Stimulated activated memory B cell treated with anti-CD40 and anti-IgM and Interleukin-4, amounts not matched to agents 10 μg/mL and 1 μg/mL and 100 μg/mL, for 72 hours (primary cell): Measurements from ENCODE around the gene EHD4.
A peak's percentile ranks its signal among the peaks of the same experiment; 100 is the strongest.

Source experiments
- ATAC-seq: fragments of 150-1000 bp; cut with Tn5 transposase; 2 replicates; pipeline ENCODE4 v1.10.0; 2021
- H3K27ac Mint-ChIP-seq: one replicate; pipeline ENCODE4 v1.8.0; 2022; ENCODE audit warnings: mild to moderate bottlenecking, mixed read lengths
- H3K27me3 Mint-ChIP-seq: one replicate; pipeline ENCODE4 v1.8.0; 2022; ENCODE audit warnings: mixed read lengths
- H3K36me3 Mint-ChIP-seq: one replicate; pipeline ENCODE4 v1.8.0; 2022; ENCODE audit warnings: mixed read lengths
- H3K4me1 Mint-ChIP-seq: one replicate; pipeline ENCODE4 v1.8.0; 2022; ENCODE audit warnings: mixed read lengths
- H3K4me3 Mint-ChIP-seq: one replicate; pipeline ENCODE4 v1.8.0; 2022; ENCODE audit warnings: mild to moderate bottlenecking, moderate library complexity, mixed read lengths
- H3K9me3 Mint-ChIP-seq: one replicate; pipeline ENCODE4 v1.8.0; 2022; ENCODE audit warnings: mixed read lengths

The EHD4 gene

DNA sequence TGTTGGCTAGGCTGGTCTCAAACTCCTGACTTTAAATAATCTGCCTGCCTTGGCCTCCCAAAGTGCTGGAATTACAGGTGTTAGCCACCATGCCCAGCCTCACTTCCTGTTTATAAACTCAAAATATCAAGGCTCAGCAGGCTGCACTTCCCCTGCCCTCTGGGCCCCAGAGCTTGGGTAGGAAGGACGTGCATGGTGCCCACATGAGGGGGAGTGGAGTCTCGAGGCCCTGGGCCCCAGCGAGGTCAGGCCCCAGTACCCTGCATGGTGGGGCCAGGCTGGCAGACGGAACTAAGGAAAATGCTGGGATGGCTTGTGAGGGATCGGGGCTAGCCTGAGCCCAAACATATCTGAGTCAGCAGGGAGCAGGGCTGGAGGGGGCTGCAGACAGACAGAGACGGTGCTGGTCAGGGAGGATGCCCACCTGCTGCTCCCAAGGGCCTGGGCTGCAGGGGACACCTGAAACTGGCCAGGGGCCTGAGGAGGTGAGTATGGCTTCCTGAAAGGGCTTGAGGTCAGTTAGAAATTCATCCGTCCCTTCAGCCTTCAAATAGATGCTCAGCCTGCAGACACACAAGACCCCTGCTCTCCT is 83.6 kb downstream of the EHD4 start:
- H3K27me3 Mint-ChIP-seq = no peaks in the 10 kb centered on the region
- H3K4me3 Mint-ChIP-seq = peak overlapping the region; percentile 14
- H3K36me3 Mint-ChIP-seq = no peaks in the 10 kb centered on the region
- no peak for ATAC-seq
- H3K27ac Mint-ChIP-seq = peak overlapping the region; percentile 70
- peaks cover 50% of the 10 kb centered on the region for H3K4me1 Mint-ChIP-seq
- no peaks in the 10 kb centered on the region for H3K9me3 Mint-ChIP-seq

DNA sequence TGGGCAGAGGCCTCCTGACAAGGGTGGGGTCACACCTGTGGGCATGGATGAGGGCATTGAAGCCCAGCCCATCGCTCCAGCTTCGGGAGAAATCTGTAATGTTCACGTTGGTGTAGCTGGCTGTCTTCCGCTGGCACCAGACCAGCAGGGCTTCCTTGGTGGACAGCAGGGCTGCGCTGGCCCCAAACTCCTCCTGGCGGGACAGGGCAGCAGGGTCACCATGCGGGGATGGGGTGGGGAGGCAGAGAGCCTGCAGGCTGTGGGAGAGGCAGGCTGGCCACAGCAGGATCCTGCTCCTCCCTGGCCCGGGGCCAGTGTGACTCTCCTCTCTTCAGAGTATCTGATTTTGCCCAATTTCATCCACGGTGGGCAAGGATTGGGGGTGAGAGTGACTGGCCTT is 84.5 kb downstream of the EHD4 start:
- Mint-ChIP-seq H3K4me1 (peaks cover 49% of the 10 kb centered on the region), H3K9me3 (no peaks in the 10 kb centered on the region), H3K36me3 (no peaks in the 10 kb centered on the region), H3K27me3 (no peaks in the 10 kb centered on the region), H3K27ac (peak overlapping the region; percentile 40), H3K4me3 (no peak overlapping the region)
- ATAC-seq = no peak

DNA sequence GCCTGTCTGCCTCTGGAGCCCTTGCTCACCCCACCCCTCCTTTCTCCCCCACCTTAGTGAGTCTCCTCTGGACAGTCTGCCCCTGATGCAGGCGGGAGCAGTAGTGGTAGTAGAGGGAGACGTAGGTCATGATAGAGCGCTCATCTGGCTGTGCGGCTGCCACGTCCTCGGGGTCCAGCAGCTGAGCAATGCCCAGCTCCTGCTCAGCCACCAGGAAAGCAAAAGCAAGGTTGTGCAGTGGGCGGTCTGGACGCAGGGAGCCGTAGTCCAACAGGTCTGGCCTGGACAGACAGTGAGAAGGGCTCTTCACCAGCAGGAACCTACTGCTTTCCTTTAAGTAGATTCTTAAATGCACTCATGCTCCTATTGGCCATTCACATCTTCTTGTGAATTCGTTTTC is 85.2 kb downstream of the EHD4 start:
- peaks cover 47% of the 10 kb centered on the region for H3K4me1 Mint-ChIP-seq
- H3K27me3 Mint-ChIP-seq = no peaks in the 10 kb centered on the region
- H3K4me3 Mint-ChIP-seq = no peak overlapping the region
- no peaks in the 10 kb centered on the region for H3K9me3 Mint-ChIP-seq
- peak overlapping the region; percentile 40 for H3K27ac Mint-ChIP-seq
- H3K36me3 Mint-ChIP-seq = no peaks in the 10 kb centered on the region
- no peak for ATAC-seq

DNA sequence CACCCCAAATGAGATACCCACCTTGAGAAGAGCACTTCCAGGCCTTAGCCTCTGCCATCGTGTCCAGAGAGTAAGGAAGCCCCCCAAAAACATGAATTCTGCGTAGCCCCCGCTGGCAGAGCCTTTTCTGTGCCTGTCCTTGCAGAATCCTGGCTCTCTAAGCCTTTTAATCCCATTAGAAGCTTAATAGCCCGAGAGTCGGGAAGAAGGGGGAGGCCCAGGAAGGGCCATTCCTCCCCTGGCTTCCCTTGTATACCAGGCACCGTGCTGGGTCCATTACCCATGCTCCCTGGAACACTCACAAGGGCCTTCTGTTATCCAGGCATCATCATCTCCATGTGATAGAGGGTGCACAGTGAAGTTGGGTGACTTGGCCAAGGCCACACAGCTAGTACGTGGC is 85.6 kb downstream of the EHD4 start:
- Mint-ChIP-seq H3K4me1 (peaks cover 45% of the 10 kb centered on the region), H3K36me3 (no peaks in the 10 kb centered on the region), H3K27ac (peak overlapping the region; percentile 40), H3K9me3 (no peaks in the 10 kb centered on the region), H3K4me3 (no peak overlapping the region), H3K27me3 (no peaks in the 10 kb centered on the region)
- ATAC-seq = no peak

DNA sequence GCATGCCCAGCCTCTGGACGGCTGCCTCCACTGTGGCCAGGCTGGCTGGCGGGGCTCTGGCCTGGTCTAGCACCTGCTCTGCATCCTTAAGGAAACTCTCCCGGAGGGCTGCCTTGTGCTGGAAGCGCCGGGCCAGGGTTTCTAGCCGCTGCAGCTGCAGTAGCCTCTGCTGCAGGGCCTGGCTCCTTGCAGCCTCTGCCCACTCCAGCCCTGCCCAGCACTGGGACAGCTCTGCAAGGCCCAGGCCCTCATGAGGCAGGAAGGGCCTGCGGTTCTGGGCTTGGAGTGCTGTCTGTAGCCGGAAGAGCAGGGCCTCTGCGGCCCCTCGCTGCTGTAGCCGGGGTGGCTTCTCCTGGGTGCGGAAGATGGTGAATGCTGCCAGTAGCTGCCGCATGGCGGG is 86.5 kb downstream of the EHD4 start:
- Mint-ChIP-seq H3K27me3 (peaks cover 8% of the 10 kb centered on the region), H3K27ac (no peak overlapping the region), H3K36me3 (no peaks in the 10 kb centered on the region), H3K9me3 (no peaks in the 10 kb centered on the region), H3K4me3 (no peak overlapping the region), H3K4me1 (peaks cover 52% of the 10 kb centered on the region)
- no peak for ATAC-seq

DNA sequence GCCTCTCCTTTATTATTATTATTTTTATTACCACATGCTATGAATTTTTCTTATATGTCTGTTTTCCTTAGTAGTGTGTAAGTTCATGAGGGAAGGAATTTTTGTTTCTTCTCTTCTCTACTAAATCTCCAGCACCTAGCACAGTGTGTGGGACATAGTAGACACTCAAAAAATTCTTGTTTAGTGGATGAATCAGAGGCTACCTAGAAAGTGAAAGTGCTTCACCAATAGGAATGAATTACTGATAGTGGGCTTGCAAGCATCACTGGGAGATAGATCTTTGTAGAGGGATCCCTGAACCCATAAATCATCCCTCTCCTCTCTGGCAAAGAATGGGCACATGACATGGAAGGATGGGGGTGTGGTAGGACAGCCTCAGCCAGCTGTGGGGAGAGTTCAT is 87.0 kb downstream of the EHD4 start:
- Mint-ChIP-seq H3K4me3 (no peak overlapping the region), H3K36me3 (no peaks in the 10 kb centered on the region), H3K9me3 (no peaks in the 10 kb centered on the region), H3K27me3 (peaks cover 13% of the 10 kb centered on the region), H3K4me1 (peaks cover 56% of the 10 kb centered on the region), H3K27ac (no peak overlapping the region)
- ATAC-seq = no peak

DNA sequence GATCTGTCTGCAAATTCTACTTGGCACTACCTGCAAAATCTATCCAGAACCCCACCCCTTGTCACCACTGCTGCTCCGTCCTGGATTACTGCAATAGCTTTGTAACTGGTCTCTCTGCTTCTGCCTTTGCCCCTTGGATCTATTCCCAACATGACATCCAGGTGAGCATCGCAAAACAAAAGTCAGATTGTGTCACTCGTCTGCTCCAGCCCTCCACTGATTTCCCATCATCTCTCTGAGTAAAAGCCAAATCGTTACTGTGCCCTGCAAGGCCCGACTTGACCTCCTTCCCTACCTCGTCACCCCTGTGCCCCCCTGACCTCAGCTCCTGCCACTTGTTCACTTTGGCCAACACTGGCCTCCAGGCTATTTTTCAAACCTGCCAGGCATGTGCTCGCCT is 87.9 kb downstream of the EHD4 start:
- Mint-ChIP-seq H3K27ac (no peak overlapping the region), H3K4me3 (no peak overlapping the region), H3K9me3 (no peaks in the 10 kb centered on the region), H3K27me3 (peaks cover 22% of the 10 kb centered on the region), H3K36me3 (no peaks in the 10 kb centered on the region), H3K4me1 (peaks cover 53% of the 10 kb centered on the region)
- no peak for ATAC-seq

DNA sequence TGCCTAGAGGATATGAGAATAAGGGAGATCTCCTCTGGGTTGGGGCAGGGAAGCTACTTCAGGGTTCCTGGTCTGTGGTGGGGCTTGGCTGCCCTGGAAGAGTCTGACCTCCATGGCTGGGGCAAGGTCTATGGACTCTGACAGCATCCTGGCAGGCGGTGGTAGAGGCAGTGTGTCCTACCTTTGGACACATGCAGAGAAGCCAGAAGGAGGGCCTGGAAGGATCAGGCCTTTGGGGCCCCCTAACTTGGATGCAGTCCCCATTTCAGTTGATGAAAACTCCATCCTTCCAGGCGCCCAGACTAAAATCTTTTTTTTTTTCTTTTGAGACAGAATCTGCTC is 88.9 kb downstream of the EHD4 start:
- Mint-ChIP-seq H3K9me3 (no peaks in the 10 kb centered on the region), H3K27ac (no peak overlapping the region), H3K4me1 (peaks cover 43% of the 10 kb centered on the region), H3K36me3 (no peaks in the 10 kb centered on the region), H3K27me3 (peaks cover 32% of the 10 kb centered on the region), H3K4me3 (no peak overlapping the region)
- no peak for ATAC-seq

DNA sequence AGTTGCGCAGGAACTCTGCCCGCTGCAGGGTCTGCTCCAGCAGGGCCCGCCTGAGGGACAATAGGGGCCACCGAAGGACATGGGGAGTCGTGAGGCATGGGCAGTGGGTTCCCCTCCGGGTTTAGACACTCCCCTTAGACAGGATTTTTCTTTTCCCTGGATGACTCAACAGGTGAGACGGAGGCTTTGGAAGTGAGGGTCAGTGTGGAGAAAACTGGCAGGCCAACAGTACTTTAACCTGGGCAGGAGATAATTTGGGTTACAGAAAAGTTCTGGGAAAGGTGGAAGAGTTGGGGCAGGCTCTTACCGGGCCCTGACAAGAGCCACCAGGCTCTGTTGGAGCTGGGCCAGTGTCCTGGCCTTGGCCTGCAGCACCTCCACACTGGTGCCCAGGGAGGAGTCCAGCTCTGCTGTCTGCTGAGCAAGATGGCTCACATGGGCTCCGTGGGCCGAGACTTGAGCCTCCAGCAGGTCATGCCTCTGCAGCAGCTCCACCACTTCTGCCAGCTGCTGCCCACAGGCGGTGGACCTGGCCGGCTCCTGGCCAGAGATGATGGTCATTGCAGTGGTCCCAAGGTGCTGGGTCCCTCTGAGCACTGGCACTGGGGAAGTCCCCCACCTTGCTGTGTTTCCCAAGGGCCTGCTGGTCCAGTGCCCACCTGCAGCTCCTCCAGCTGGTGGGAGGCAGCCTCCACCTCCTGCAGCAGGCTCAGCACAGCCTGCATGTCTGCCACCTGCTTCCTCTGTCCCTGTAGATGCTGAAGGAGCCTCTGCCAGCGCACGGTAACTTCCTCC is 89.5 kb downstream of the EHD4 start:
- peaks cover 38% of the 10 kb centered on the region for H3K4me1 Mint-ChIP-seq
- H3K27ac Mint-ChIP-seq = no peak overlapping the region
- ATAC-seq = no peak
- peaks cover 35% of the 10 kb centered on the region for H3K27me3 Mint-ChIP-seq
- no peak overlapping the region for H3K4me3 Mint-ChIP-seq
- no peaks in the 10 kb centered on the region for H3K9me3 Mint-ChIP-seq
- no peaks in the 10 kb centered on the region for H3K36me3 Mint-ChIP-seq

DNA sequence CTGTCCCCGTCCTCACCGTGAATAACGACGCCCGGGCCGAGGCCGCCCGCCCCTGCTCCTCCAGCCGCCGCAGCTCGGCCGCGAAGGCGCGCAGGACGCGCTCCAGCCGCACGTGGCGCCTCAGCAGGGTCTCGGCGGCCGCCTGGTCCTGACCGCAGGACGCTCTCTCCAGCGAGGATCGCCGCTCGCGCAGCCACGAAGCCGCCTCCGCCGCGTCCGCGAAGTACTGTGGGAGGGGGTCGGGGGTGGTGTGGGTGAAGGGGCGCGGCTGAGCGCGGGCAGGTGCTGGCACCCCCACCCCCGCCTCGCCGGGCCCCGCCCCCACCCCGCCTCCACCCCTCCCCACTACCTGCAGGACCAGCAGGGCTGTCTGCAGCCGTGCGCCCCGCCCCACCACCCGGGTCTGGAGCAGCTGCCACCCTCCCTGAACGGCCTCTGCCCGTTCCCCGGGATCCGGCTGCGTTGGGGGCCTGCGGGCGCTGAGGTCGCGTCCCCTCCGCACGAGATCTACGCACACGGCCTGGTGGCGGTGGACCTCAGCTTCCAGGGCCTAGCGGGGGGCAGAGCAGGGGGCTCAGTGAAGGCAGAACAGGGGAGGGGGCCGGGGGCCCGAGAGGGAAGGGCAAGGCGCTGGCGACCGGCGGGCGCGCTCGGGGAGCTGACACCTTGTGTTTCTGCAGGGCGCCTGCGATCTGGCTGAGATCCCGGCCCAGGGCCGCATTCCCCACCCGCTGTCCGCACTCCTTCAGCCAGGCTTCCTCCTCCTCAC is 90.3 kb downstream of the EHD4 start:
- Mint-ChIP-seq H3K9me3 (no peaks in the 10 kb centered on the region), H3K4me3 (no peak overlapping the region), H3K4me1 (peaks cover 30% of the 10 kb centered on the region), H3K27me3 (peaks cover 35% of the 10 kb centered on the region), H3K27ac (no peak overlapping the region), H3K36me3 (no peaks in the 10 kb centered on the region)
- no peak for ATAC-seq

DNA sequence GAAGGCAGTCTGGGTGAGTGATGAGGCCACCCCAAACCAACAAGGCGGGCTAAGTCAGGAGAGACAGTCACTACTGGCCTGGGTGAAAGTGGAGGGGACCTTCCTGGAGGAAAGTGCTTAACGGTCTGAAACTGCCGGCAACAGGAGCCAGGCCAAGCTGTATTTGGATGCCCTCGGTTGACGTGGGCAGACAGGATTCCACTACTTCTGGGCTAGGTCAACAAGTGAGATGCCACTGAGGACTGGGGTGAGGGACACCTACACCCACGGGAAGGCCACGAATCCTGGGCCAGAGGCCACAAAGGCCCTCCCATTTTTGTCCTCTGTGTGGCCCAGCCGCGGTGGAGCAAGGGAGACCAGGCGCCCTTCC is 90.8 kb downstream of the EHD4 start:
- Mint-ChIP-seq H3K4me1 (peaks cover 29% of the 10 kb centered on the region), H3K4me3 (peak overlapping the region; percentile 18), H3K36me3 (no peaks in the 10 kb centered on the region), H3K9me3 (no peaks in the 10 kb centered on the region), H3K27me3 (peaks cover 35% of the 10 kb centered on the region), H3K27ac (peak overlapping the region; percentile 19)
- no peak for ATAC-seq

DNA sequence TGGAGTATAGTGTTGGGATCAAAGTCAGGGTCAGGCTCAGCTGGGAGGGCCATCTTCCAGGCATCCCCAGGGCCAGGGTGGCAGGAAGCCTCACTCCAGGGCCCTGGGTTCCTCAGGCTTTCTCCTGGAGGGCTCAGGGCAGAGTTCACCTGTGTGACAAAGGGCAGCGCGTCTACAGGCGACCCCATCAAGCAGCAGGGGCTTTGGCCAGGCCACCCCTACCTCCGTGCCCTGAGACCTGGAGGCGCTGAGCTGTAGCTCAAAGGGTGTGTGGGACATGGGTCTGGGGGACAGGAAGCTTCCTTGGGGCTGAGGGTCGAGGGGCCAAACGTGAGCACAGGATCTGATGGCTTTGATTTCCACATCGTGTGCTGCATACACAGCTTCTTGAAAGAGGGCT is 91.3 kb downstream of the EHD4 start:
- Mint-ChIP-seq H3K36me3 (no peaks in the 10 kb centered on the region), H3K27me3 (peaks cover 40% of the 10 kb centered on the region), H3K4me3 (peak overlapping the region; percentile 18), H3K27ac (peak overlapping the region; percentile 19), H3K9me3 (no peaks in the 10 kb centered on the region), H3K4me1 (peaks cover 32% of the 10 kb centered on the region)
- no peak for ATAC-seq

DNA sequence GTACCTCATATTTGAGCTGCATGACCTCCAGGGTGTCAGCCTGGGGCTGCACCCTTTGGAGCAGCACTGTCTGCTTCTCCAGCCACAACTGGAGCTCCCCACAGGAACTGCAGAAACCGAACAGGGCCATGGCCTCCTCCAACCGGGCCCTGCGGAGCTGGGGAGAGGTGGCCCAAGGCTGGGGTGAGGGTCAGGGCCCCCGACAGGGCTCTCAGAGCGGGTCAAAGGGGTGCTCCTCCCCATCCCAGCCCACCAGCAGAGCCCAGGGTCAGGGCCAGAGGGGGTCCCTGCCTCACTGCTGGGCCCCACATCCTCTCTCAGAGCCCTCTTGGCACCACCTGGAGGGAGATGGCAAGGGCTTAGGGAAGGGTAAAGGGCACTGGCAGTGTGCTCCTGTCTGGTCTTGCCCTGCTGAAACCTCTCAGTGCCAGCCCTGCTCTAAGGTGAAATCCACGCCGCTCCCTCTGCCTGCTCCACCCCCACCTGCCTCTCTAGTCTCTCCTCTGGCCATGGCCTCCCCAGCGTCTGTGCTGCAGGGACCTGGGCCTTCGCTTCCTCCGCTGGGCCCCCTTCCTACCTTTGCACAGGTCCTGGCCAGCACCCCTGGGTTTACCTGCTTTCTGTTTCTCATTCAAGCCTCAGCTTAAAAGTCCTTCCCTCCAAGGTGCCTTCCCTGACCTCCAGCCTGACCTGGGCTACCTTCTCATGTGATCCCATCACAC is 92.0 kb downstream of the EHD4 start:
- H3K27ac Mint-ChIP-seq = no peak overlapping the region
- peaks cover 48% of the 10 kb centered on the region for H3K27me3 Mint-ChIP-seq
- no peak for ATAC-seq
- peaks cover 37% of the 10 kb centered on the region for H3K4me1 Mint-ChIP-seq
- H3K9me3 Mint-ChIP-seq = no peaks in the 10 kb centered on the region
- H3K36me3 Mint-ChIP-seq = no peaks in the 10 kb centered on the region
- H3K4me3 Mint-ChIP-seq = no peak overlapping the region

DNA sequence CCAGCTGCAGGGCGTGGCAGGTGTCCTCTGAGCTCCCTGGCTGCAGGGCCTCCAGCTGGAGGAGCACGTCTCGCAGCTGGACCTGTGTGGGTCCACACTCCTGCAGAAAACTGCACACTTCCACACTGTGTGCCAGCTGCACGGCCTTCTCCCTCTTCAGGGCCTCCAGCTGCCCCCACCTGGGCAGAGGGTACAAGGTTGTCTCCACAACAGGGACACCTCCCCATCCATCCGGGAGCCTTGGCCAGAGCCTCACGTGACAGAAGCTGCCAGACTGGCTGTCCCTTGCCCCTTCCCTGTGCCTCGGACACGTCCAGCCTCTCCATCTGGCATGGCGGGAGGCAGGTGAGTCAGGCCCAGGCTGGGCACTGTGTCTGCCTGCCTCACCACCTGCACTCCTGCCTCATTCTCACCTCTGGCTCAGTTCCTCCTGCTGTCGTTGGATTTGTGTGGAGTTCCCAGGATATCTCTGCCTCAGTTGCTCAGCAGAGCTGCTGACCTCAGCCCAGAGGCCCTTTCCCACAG is 93.0 kb downstream of the EHD4 start:
- Mint-ChIP-seq H3K9me3 (no peaks in the 10 kb centered on the region), H3K36me3 (no peaks in the 10 kb centered on the region), H3K27me3 (peaks cover 55% of the 10 kb centered on the region), H3K4me3 (no peak overlapping the region), H3K4me1 (peaks cover 35% of the 10 kb centered on the region), H3K27ac (no peak overlapping the region)
- no peak for ATAC-seq

DNA sequence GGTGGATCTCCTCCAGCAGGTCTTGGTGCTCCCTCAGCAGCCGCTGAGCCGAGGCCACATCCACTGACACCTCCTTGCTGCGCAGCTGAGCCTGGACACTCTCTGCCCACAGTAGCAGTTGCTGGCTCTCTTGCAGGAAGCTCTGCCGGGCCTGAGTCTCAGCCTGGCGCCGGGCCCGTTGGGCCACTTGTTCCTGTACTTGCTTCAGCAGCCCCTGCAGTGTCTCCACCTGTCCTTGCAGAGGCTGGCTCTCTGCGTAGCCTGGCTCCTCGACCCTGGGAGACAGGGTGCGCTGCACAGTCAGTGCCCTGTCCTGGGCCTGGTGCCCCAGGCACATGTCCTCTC is 94.0 kb downstream of the EHD4 start:
- H3K4me1 Mint-ChIP-seq = peaks cover 32% of the 10 kb centered on the region
- ATAC-seq = no peak
- H3K36me3 Mint-ChIP-seq = no peaks in the 10 kb centered on the region
- no peaks in the 10 kb centered on the region for H3K9me3 Mint-ChIP-seq
- no peak overlapping the region for H3K4me3 Mint-ChIP-seq
- H3K27me3 Mint-ChIP-seq = peaks cover 66% of the 10 kb centered on the region
- no peak overlapping the region for H3K27ac Mint-ChIP-seq
